Panc1 (cell line): Measurements from ENCODE around the gene ZNRF3.

Source experiments
- CTCF ChIP-seq: fragments of 450-650 bp; IDR thresholded peaks from 2 replicates; pipeline ENCODE4 v1.5.1; 2017; ENCODE audit warnings: mild to moderate bottlenecking
- POLR2AphosphoS5 ChIP-seq: IDR thresholded peaks from 2 replicates; pipeline ENCODE4 v1.6.1; 2012; ENCODE audit warnings: mild to moderate bottlenecking, low read depth, low read length, moderate library complexity
- REST ChIP-seq, 2 experiments: IDR thresholded peaks; 2 replicates each; pipeline ENCODE4 v1.6.1; 2011 to 2012; ENCODE audit warnings: low read depth in 2 of 2, control low read depth in 1 of 2, low read length in 1 of 2, mild to moderate bottlenecking in 1 of 2, moderate library complexity in 1 of 2; ENCODE audit not compliant: insufficient read depth in 1 of 2

GRCh38 chr22:28940441-28940840 is 57.1 kb downstream of the ZNRF3 start:
- no peak for TF ChIP-seq CTCF
- no peak for TF ChIP-seq POLR2AphosphoS5
- TF ChIP-seq REST (IDR thresholded peaks at IDR 0.05; ENCODE audit: insufficient read depth in 1 of 2, low read depth in 2 of 2, low read length in 1 of 2) = no peak
